Measurements from ENCODE around the gene DCDC2C. TPM values are rescaled to one million over a fixed set of nuclear protein-coding genes. Genes with fewer than 3 reads are reported as not detected.
A peak's percentile ranks its signal among the peaks of the same experiment; 100 is the strongest.

DCDC2C gene
- total RNA-seq, 1 experiment from 2014 or later = 0.43 TPM

DNA sequence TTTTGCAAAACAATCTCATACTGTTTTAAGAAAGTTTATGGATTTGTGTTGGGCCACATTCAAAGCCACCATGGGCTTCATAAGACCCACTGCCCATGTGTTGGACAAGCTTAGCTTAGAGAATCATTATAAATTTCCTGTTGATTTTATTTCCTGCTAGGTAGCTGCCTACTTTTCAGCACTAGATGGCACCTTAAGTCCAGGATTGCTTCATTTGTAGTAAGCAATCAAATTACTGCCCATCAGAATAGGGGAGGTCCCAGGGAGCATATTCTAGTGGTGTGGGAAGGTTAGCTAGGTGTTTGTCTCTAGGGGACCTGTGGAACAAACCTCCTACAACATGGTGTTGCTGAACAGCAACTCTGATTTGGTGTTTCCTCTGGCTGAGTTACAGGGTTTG is 11.0 kb upstream of the DCDC2C start:
- no peak for TF ChIP-seq EZH2 (IDR thresholded peaks at IDR 0.05; ENCODE audit: borderline replicate concordance, low read depth, low read length, poor library complexity, severe bottlenecking)
- TF ChIP-seq, protein P1, sequence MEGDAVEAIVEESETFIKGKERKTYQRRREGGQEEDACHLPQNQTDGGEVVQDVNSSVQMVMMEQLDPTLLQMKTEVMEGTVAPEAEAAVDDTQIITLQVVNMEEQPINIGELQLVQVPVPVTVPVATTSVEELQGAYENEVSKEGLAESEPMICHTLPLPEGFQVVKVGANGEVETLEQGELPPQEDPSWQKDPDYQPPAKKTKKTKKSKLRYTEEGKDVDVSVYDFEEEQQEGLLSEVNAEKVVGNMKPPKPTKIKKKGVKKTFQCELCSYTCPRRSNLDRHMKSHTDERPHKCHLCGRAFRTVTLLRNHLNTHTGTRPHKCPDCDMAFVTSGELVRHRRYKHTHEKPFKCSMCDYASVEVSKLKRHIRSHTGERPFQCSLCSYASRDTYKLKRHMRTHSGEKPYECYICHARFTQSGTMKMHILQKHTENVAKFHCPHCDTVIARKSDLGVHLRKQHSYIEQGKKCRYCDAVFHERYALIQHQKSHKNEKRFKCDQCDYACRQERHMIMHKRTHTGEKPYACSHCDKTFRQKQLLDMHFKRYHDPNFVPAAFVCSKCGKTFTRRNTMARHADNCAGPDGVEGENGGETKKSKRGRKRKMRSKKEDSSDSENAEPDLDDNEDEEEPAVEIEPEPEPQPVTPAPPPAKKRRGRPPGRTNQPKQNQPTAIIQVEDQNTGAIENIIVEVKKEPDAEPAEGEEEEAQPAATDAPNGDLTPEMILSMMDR (conservative IDR thresholded peaks at IDR 0.05; ENCODE audit: low read depth, low read length) = peak; percentile 73
- BruUV-seq (replicated peaks) = no TSS peak
- peak; percentile 61 for DNase-seq (ENCODE audit: low spot score)
- Histone ChIP-seq H3K27ac (ENCODE audit: low read depth, low read length, poor library complexity, severe bottlenecking) (no peak overlapping the region), H3K36me3 (ENCODE audit: insufficient read depth, low read length, poor library complexity, severe bottlenecking) (no peaks in the 10 kb centered on the region), H3K4me1 (ENCODE audit: insufficient read depth, low read length, poor library complexity, severe bottlenecking) (no peaks in the 10 kb centered on the region), H3K9me3 (ENCODE audit: low read depth, low read length, poor library complexity, severe bottlenecking) (no peaks in the 10 kb centered on the region), H3K27me3 (replicated peaks; ENCODE audit: insufficient read depth, low read depth, low read length, poor library complexity) (no peaks in the 10 kb centered on the region), H3K4me3 (ENCODE audit: low read depth, low read length, poor library complexity, severe bottlenecking) (no peak overlapping the region)
- ChIA-PET POLR2A (ENCODE audit: low non-redundant PET) (no interaction called here), CTCF (interaction anchor here (1.1 to 1.7 kb wide), 2 partner anchors 36 to 88 kb away, joined by 8 to 10 read pairs; no protein-coding TSS in a partner anchor)
- intact Hi-C loops (cut with micrococcal nuclease; ENCODE audit: unreplicated experiment) = no loop called here

- TF ChIP-seq, protein P1 (conservative IDR thresholded peaks at IDR 0.05; ENCODE audit: low read depth, low read length) = no peak
- intact Hi-C loops (cut with micrococcal nuclease; ENCODE audit: unreplicated experiment) = no loop called here
Observed at GRCh38 chr2:3696545-3696944, 6.8 kb upstream of the DCDC2C start.

DNA sequence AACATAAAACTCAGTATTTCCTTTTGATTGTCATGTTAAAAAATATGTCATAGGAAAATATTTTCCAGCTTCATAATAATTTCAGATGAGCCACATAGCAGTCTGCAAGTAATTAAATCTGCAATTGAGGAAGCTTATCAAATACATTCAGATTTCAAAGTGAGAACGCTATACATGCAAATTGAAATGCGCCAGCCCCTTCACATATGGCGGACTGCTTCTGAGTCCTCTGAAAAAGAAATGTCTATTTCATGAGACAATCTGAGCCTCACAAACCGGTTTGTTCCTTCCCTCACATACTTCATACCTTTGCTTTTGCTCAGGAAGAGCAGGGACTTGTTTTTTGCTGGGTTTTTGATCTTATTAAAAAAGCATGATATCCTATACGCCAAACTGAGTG is 2.3 kb upstream of the DCDC2C start:
- Histone ChIP-seq H3K27me3 (replicated peaks; ENCODE audit: insufficient read depth, low read depth, low read length, poor library complexity) (peaks cover 6% of the 10 kb centered on the region), H3K36me3 (ENCODE audit: insufficient read depth, low read length, poor library complexity, severe bottlenecking) (no peaks in the 10 kb centered on the region), H3K4me3 (ENCODE audit: low read depth, low read length, poor library complexity, severe bottlenecking) (no peak overlapping the region), H3K9me3 (ENCODE audit: low read depth, low read length, poor library complexity, severe bottlenecking) (no peaks in the 10 kb centered on the region), H3K4me1 (ENCODE audit: insufficient read depth, low read length, poor library complexity, severe bottlenecking) (peaks cover 11% of the 10 kb centered on the region), H3K27ac (ENCODE audit: low read depth, low read length, poor library complexity, severe bottlenecking) (no peak overlapping the region)
- TF ChIP-seq, protein P1 (conservative IDR thresholded peaks at IDR 0.05; ENCODE audit: low read depth, low read length) = no peak
- TF ChIP-seq EZH2 (IDR thresholded peaks at IDR 0.05; ENCODE audit: borderline replicate concordance, low read depth, low read length, poor library complexity, severe bottlenecking) = no peak
- no peak for DNase-seq (ENCODE audit: low spot score)
- ChIA-PET CTCF (no interaction called here), POLR2A (ENCODE audit: low non-redundant PET) (no interaction called here)
- BruUV-seq (replicated peaks) = no TSS peak
- intact Hi-C loops (cut with micrococcal nuclease; ENCODE audit: unreplicated experiment) = no loop called here

More at GRCh38 chr2:3696545-3696944, 6.8 kb upstream of the DCDC2C start:
- no peaks in the 10 kb centered on the region for H3K36me3 ChIP-seq (ENCODE audit: insufficient read depth, low read length, poor library complexity, severe bottlenecking)
- no peak overlapping the region for H3K27ac ChIP-seq (ENCODE audit: low read depth, low read length, poor library complexity, severe bottlenecking)
- H3K4me3 ChIP-seq (ENCODE audit: low read depth, low read length, poor library complexity, severe bottlenecking) = no peak overlapping the region
- no peak for DNase-seq (ENCODE audit: low spot score)
- no TSS peak for BruUV-seq (replicated peaks)
- no peaks in the 10 kb centered on the region for H3K9me3 ChIP-seq (ENCODE audit: low read depth, low read length, poor library complexity, severe bottlenecking)
- CTCF ChIA-PET = no interaction called here
- no peaks in the 10 kb centered on the region for H3K4me1 ChIP-seq (ENCODE audit: insufficient read depth, low read length, poor library complexity, severe bottlenecking)
- H3K27me3 ChIP-seq (replicated peaks; ENCODE audit: insufficient read depth, low read depth, low read length, poor library complexity) = no peaks in the 10 kb centered on the region
- POLR2A ChIA-PET (ENCODE audit: low non-redundant PET) = no interaction called here

Measured in A673 (cell line).